GM12878 (cell line): ENCODE data around the gene ZNF610. TPM values are rescaled to one million over a fixed set of nuclear protein-coding genes. Genes with fewer than 3 reads are reported as not detected.

Source experiments
- ATAC-seq: fragments of 200-7000 bp; cut with Tn5 transposase; 3 replicates; pipeline ENCODE4 v1.9.1; 2020; ENCODE audit warnings: mild to moderate bottlenecking, moderate library complexity
- BruUV-seq: library from RNA; stranded (reverse); fragments of 400-500 nt; replicated peaks from 2 replicates; lab custom pipeline; 2021; lab: Mats Ljungman, UMichigan
- CTCF ChIA-PET: fragments of 300-600 bp; sonication (Branson Sonifier 250); formaldehyde crosslinking; extraction: SDS; loops from one replicate; lab custom pipeline; 2021; ENCODE audit warnings: inconsistent platforms; lab: Yijun Ruan, JAX
- POLR2A ChIA-PET: fragments of 350-600 bp; formaldehyde crosslinking; extraction: SDS; loops from one replicate; lab custom pipeline; 2021; ENCODE audit warnings: inconsistent platforms; lab: Charles Lee
- RAD21 ChIA-PET: fragments of 300-600 bp; sonication (Branson Sonifier 250); formaldehyde crosslinking; loops from one replicate; lab custom pipeline; 2023; ENCODE audit warnings: antibody characterized with exemption; ENCODE audit not compliant: unreplicated experiment; lab: Charles Lee
- SMC1A ChIA-PET: fragments of 300-600 bp; sonication (Branson Sonifier 250); formaldehyde crosslinking; loops from one replicate; lab custom pipeline; 2023; ENCODE audit not compliant: unreplicated experiment, uncharacterized antibody; lab: Charles Lee
- DNase-seq: peaks from one replicate; pipeline ENCODE4 v3.0.0-alpha.2; 2011; ENCODE audit warnings: low read depth, low spot score
- FAIRE-seq: peaks from 3 replicates; lab custom pipeline; 2011; peaks lifted over from hg19 to GRCh38; lab: Jason Lieb, UNC
- H2AFZ ChIP-seq: 2 replicates; pipeline ENCODE4 v1.6.0; 2011; ENCODE audit warnings: low read depth, low read length, control low read depth; ENCODE audit not compliant: control insufficient read depth
- H3K27ac ChIP-seq: 2 replicates; pipeline ENCODE4 v1.5.1; 2011; ENCODE audit warnings: control low read depth; ENCODE audit not compliant: control insufficient read depth, insufficient read depth
- H3K27me3 ChIP-seq, 2 experiments: replicated peaks in 1 of 2; 2 replicates each; pipeline versions ENCODE4 v1.6.0 to v1.6.1; 2011; ENCODE audit warnings: low read length in 1 of 2; ENCODE audit not compliant: control insufficient read depth in 2 of 2, insufficient read depth in 2 of 2
- H3K36me3 ChIP-seq, 2 experiments: 2 replicates each; pipeline ENCODE4 v1.5.1; 2011; ENCODE audit warnings: low read length in 1 of 2; ENCODE audit not compliant: control insufficient read depth in 2 of 2, insufficient read depth in 2 of 2
- H3K4me1 ChIP-seq: 2 replicates; pipeline ENCODE4 v1.6.1; 2011; ENCODE audit warnings: mild to moderate bottlenecking, low read length, moderate library complexity, mixed read lengths; ENCODE audit not compliant: control insufficient read depth, insufficient read depth
- H3K4me2 ChIP-seq: 2 replicates; pipeline ENCODE4 v1.6.0; 2011; ENCODE audit warnings: control low read depth; ENCODE audit not compliant: control insufficient read depth, insufficient read depth
- H3K4me3 ChIP-seq: fragments of 200-600 bp; sonication (generic); 2 replicates; pipeline ENCODE4 v1.5.1; 2016
- H3K79me2 ChIP-seq: 2 replicates; pipeline ENCODE4 v1.6.0; 2011; ENCODE audit warnings: low read length; ENCODE audit not compliant: control insufficient read depth, insufficient read depth
- H3K9ac ChIP-seq: 2 replicates; pipeline ENCODE4 v1.8.0; 2011; ENCODE audit warnings: low read length, control low read depth, mixed read lengths; ENCODE audit not compliant: control insufficient read depth, insufficient read depth
- H3K9me3 ChIP-seq: replicated peaks from 3 replicates; pipeline ENCODE4 v1.5.1; 2011; ENCODE audit warnings: mild to moderate bottlenecking, low read length; ENCODE audit not compliant: control insufficient read depth, insufficient read depth
- H4K20me1 ChIP-seq: 2 replicates; pipeline ENCODE4 v1.6.0; 2011; ENCODE audit not compliant: control insufficient read depth, insufficient read depth
- BCLAF1 ChIP-seq: fragments of 450-650 bp; IDR thresholded peaks from 2 replicates; pipeline ENCODE4 v1.6.1; 2017; ENCODE audit warnings: antibody characterized with exemption, mild to moderate bottlenecking, moderate library complexity
- BMI1 ChIP-seq: fragments of 450-650 bp; IDR thresholded peaks from 2 replicates; pipeline ENCODE4 v1.6.1; 2016; ENCODE audit warnings: mild to moderate bottlenecking, moderate library complexity, borderline replicate concordance
- CREB1 ChIP-seq: IDR thresholded peaks from 2 replicates; pipeline ENCODE4 v1.6.1; 2012; ENCODE audit warnings: low read depth, mild to moderate bottlenecking, inconsistent platforms
- E2F4 ChIP-seq: IDR thresholded peaks from 2 replicates; pipeline ENCODE4 v1.6.1; 2012; ENCODE audit warnings: low read depth, low read length, improper control_type of control experiment
- FOXK2 ChIP-seq: fragments of 450-650 bp; IDR thresholded peaks from 2 replicates; pipeline ENCODE4 v1.6.1; 2017; ENCODE audit warnings: mild to moderate bottlenecking, moderate library complexity
- HCFC1 ChIP-seq: fragments of 150-350 bp; IDR thresholded peaks from 2 replicates; pipeline ENCODE4 v1.6.1; 2014; ENCODE audit warnings: low read length
- IRF3 ChIP-seq: fragments of 450-650 bp; IDR thresholded peaks from 2 replicates; pipeline ENCODE4 v1.6.1; 2014; ENCODE audit warnings: mild to moderate bottlenecking
- IRF5 ChIP-seq: fragments of 450-650 bp; IDR thresholded peaks from 2 replicates; pipeline ENCODE4 v1.6.1; 2017; ENCODE audit warnings: borderline replicate concordance
- RUNX3 ChIP-seq: IDR thresholded peaks from 2 replicates; pipeline ENCODE4 v1.6.1; 2012; ENCODE audit warnings: low read length, inconsistent platforms
- SMAD5 ChIP-seq: IDR thresholded peaks from 2 replicates; pipeline ENCODE4 v1.6.1; 2016; ENCODE audit warnings: antibody characterized with exemption, low read depth
- SMC3 ChIP-seq: IDR thresholded peaks from 2 replicates; pipeline ENCODE4 v1.6.1; 2011; ENCODE audit warnings: low read length, improper control_type of control experiment, borderline replicate concordance
- WRNIP1 ChIP-seq: IDR thresholded peaks from 2 replicates; pipeline ENCODE4 v1.6.1; 2011; ENCODE audit warnings: low read depth, low read length, improper control_type of control experiment, borderline replicate concordance
- ZZZ3 ChIP-seq: IDR thresholded peaks from 2 replicates; pipeline ENCODE4 v1.6.1; 2011; ENCODE audit warnings: low read depth; ENCODE audit not compliant: control insufficient read depth, insufficient read length
- WGBS: methylation state at CpG from one replicate; pipeline ENCODE4 v1.1.6; 2016; ENCODE audit warnings: low lambda C conversion rate; ENCODE audit not compliant: insufficient replicate concordance, insufficient coverage; ENCODE audit errors: missing lambda C conversion rate; 5-methylcytosine and 5-hydroxymethylcytosine counted together
- in situ Hi-C: fragments of 300-500 bp; cut with MboI; formaldehyde crosslinking; loops from 9 replicates; pipeline ENCODE4 v1.14.3; 2018; ENCODE audit warnings: mixed read lengths
- intact Hi-C: fragments of 100-400 bp; cut with micrococcal nuclease; formaldehyde crosslinking; loops from one replicate; pipeline ENCODE4 v1.14.2; 2022; ENCODE audit not compliant: unreplicated experiment
- polyA plus RNA-seq, 11 experiments: library from polyadenylated mRNA; depleted of rRNA in 4 of 11; unstranded in 6 of 11; stranded (reverse) in 5 of 11; fragments of >200 nt; fragmentation: Nextera tagmentation in 4 of 11; fragmentation: Illumina TruSeq in 1 of 11; extraction: Ambion mirVana in 4 of 11; extraction: Trizol in 1 of 11; gene quantifications; 1 replicate in 1 of 11; 2 replicates in 10 of 11; pipeline versions ENCODE4 v1.2.1 to v1.2.3, GENCODE V29; 2011 to 2016; ENCODE audit warnings: inconsistent platforms in 2 of 11, missing spikeins in 2 of 11, low read depth in 1 of 11
- total RNA-seq, 4 experiments: library from RNA; depleted of rRNA in 3 of 4; stranded (reverse); fragments of >200 nt in 3 of 4; fragmentation: Illumina TruSeq in 1 of 4; extraction: Trizol in 1 of 4; gene quantifications; 2 replicates each; pipeline versions ENCODE4 v1.2.1 to v1.2.3, GENCODE V29; 2013 to 2021

ZNF610 gene
- total and polyA plus RNA-seq, 10 of the 15 experiments (the other 5 are each of a cell fraction or from before 2014, with no cell fraction given) = 0.11 to 1.2 (median 0.53) TPM

- ChIA-PET RAD21 (no interaction called here), SMC1A (interaction anchor here (0.6 kb wide), 1 partner anchor 304 kb away, joined by 3 read pairs; no protein-coding TSS in a partner anchor), POLR2A (no interaction called here), CTCF (no interaction called here)
- Histone ChIP-seq H3K79me2 (no peaks in the 10 kb centered on the region), H3K27ac (peak within 1 kb of the TSS; percentile 59), H3K27me3 (no peaks in the 10 kb centered on the region), H3K4me1 (no peaks in the 10 kb centered on the region), H4K20me1 (no peaks in the 10 kb centered on the region), H3K9ac (peak within 1 kb of the TSS; percentile 65), H3K4me3 (peak within 1 kb of the TSS; percentile 69), H2AFZ (peak within 1 kb of the TSS; percentile 88), H3K36me3 (no peaks in the 10 kb centered on the region), H3K9me3 (peaks cover 14% of the 10 kb centered on the region; the same call in 2 of the 3 replicates), H3K4me2 (peak within 1 kb of the TSS; percentile 66)
- ATAC-seq (peak; percentile 92), DNase-seq (peak; percentile 26), FAIRE-seq (peak; percentile 7)
- WGBS = 36% methylated on average over 35 of the region's 36 CpGs
- intact Hi-C loops = no loop called here
- no TSS peak for BruUV-seq
- in situ Hi-C loops = no loop called here
- TF ChIP-seq SMAD5 (peak; percentile 67; the same call in 1 of the 2 replicates), WRNIP1 (no peak), SMC3 (no peak), ZZZ3 (no peak), FOXK2 (no peak), RUNX3 (peak; percentile 27; the same call in 1 of the 2 replicates), CREB1 (no peak), IRF5 (no peak), E2F4 (no peak), IRF3 (no peak), BMI1 (no peak), HCFC1 (peak; percentile 46), BCLAF1 (no peak)
These were observed 61.5 kb downstream of the ZNF610 start, which contains the start of gene ZNF528 for GRCh38 chr19:52397310-52398080. Gene ZNF528 (plus strand): TSS chr19:52397849. CDS start chr19:52402014, 4,165 bp downstream.
